HepG2 (cell line): Measurements from ENCODE around the gene RTN4RL2. TPM values are rescaled to one million over a fixed set of nuclear protein-coding genes. Genes with fewer than 3 reads are reported as not detected.

Source experiments
- ATAC-seq: fragments of 200-7000 bp; cut with Tn5 transposase; 3 replicates; pipeline ENCODE4 v1.9.1; 2020; ENCODE audit warnings: mild to moderate bottlenecking, moderate library complexity
- BruUV-seq: library from RNA; stranded (reverse); fragments of 400-500 nt; replicated peaks from 2 replicates; lab custom pipeline; 2021; lab: Mats Ljungman, UMichigan
- CTCF ChIA-PET: fragments of 300-600 bp; formaldehyde crosslinking; extraction: SDS; loops from one replicate; lab custom pipeline; 2021; ENCODE audit warnings: low total read pairs, inconsistent platforms, low intra/inter-chr PET ratio; lab: Yijun Ruan, JAX
- POLR2A ChIA-PET: fragments of 350-600 bp; sonication (Branson Sonifier 250); formaldehyde crosslinking; loops from one replicate; lab custom pipeline; 2020; ENCODE audit warnings: antibody characterized with exemption, inconsistent platforms; lab: Yijun Ruan, JAX
- DNase-seq: peaks from one replicate; pipeline ENCODE4 v3.0.0-alpha.2; 2015; ENCODE audit warnings: low spot score
- FAIRE-seq: peaks from 3 replicates; lab custom pipeline; 2011; peaks lifted over from hg19 to GRCh38; lab: Jason Lieb, UNC
- H2AFZ ChIP-seq: one replicate; pipeline ENCODE4 v1.6.1; 2011; ENCODE audit warnings: low read length, inconsistent platforms
- H3K27ac ChIP-seq: fragments of 300-600 bp; 3 replicates; pipeline ENCODE4 v1.8.0; 2011; ENCODE audit warnings: mixed run types, mild to moderate bottlenecking, mixed read lengths, low read length, inconsistent platforms; ENCODE audit not compliant: insufficient read depth; ENCODE audit errors: extremely low read length
- H3K27me3 ChIP-seq, 2 experiments: fragments of 200-600 bp in 1 of 2; 2 replicates in 1 of 2; 3 replicates in 1 of 2; pipeline versions ENCODE4 v1.6.0 to v1.8.0; 2011; ENCODE audit warnings: low read length in 2 of 2, mild to moderate bottlenecking in 2 of 2, moderate library complexity in 2 of 2, inconsistent platforms in 1 of 2; ENCODE audit not compliant: insufficient read depth in 2 of 2, control insufficient read depth in 1 of 2
- H3K36me3 ChIP-seq, 2 experiments: fragments of 200-600 bp in 1 of 2; replicated peaks in 1 of 2; 2 replicates in 1 of 2; 3 replicates in 1 of 2; pipeline versions ENCODE4 v1.5.1 to v1.8.0; 2011; ENCODE audit warnings: low read length in 2 of 2, inconsistent platforms in 1 of 2; ENCODE audit not compliant: insufficient read depth in 2 of 2, control insufficient read depth in 1 of 2
- H3K4me1 ChIP-seq: 2 replicates; pipeline ENCODE4 v1.5.1; 2012; ENCODE audit warnings: low read length, inconsistent platforms; ENCODE audit not compliant: insufficient read depth
- H3K4me2 ChIP-seq: 2 replicates; pipeline ENCODE4 v1.6.0; 2011; ENCODE audit warnings: low read depth, low read length, inconsistent platforms
- H3K4me3 ChIP-seq, 3 experiments: fragments of 200-600 bp in 1 of 3; sonication (generic), shearing (Covaris generic) in 1 of 3; replicated peaks in 1 of 3; 2 replicates each; pipeline ENCODE4 v1.5.1; 2011 to 2016; ENCODE audit warnings: low read length in 3 of 3, inconsistent platforms in 2 of 3, low read depth in 2 of 3, mild to moderate bottlenecking in 2 of 3, control low read depth in 1 of 3, mixed read lengths in 1 of 3; ENCODE audit not compliant: insufficient read depth in 1 of 3
- H3K79me2 ChIP-seq: one replicate; pipeline ENCODE4 v1.6.1; 2011; ENCODE audit warnings: low read length, inconsistent platforms; ENCODE audit not compliant: insufficient read depth
- H3K9ac ChIP-seq: 2 replicates; pipeline ENCODE4 v1.6.0; 2011; ENCODE audit warnings: mild to moderate bottlenecking, low read depth, low read length, inconsistent platforms; ENCODE audit not compliant: insufficient read depth
- H3K9me3 ChIP-seq: 2 replicates; pipeline ENCODE4 v1.5.1; 2012; ENCODE audit warnings: mild to moderate bottlenecking, low read length
- H4K20me1 ChIP-seq: 2 replicates; pipeline ENCODE4 v1.6.0; 2011; ENCODE audit warnings: inconsistent platforms, mild to moderate bottlenecking, low read length, moderate library complexity; ENCODE audit not compliant: insufficient read depth
- MED1 ChIP-seq: sonication (generic); formaldehyde crosslinking; IDR thresholded peaks from 2 replicates; pipeline ENCODE4 v1.4.0; 2020; ENCODE audit warnings: missing genetic modification reagents
- RBM22 ChIP-seq: fragments of 200-400 bp; formaldehyde crosslinking; optimal IDR thresholded peaks from 2 replicates; pipeline ENCODE3; 2017; ENCODE audit warnings: mild to moderate bottlenecking, low read length, moderate library complexity
- ZNF260 ChIP-seq: sonication (generic); formaldehyde crosslinking; IDR thresholded peaks from 2 replicates; pipeline ENCODE4 v1.4.0; 2020; ENCODE audit warnings: missing genetic modification reagents, low read depth, mild to moderate bottlenecking, borderline replicate concordance
- WGBS: methylation state at CpG from one replicate; pipeline ENCODE4 v1.1.6; 2017; ENCODE audit warnings: low lambda C conversion rate; 5-methylcytosine and 5-hydroxymethylcytosine counted together
- in situ Hi-C: cut with HindIII; loops from 2 replicates; pipeline ENCODE4 v1.10.0; 2017; ENCODE audit warnings: low pct_unique_long_range_greater_than_20kb; ENCODE audit not compliant: extremely low pct_ligation_motif_present
- intact Hi-C: fragments of 100-400 bp; cut with micrococcal nuclease; formaldehyde crosslinking; loops from one replicate; pipeline ENCODE4 v1.10.0; 2022; ENCODE audit not compliant: unreplicated experiment
- polyA plus RNA-seq, 8 experiments: library from polyadenylated mRNA; depleted of rRNA in 3 of 8; stranded (reverse) in 7 of 8; unstranded in 1 of 8; fragments of >200 nt; fragmentation: Illumina TruSeq in 4 of 8; extraction: Trizol in 4 of 8; gene quantifications; 2 replicates each; pipeline versions ENCODE4 v1.2.1 to v1.2.3, GENCODE V29; 2011 to 2016; ENCODE audit warnings: low read depth in 4 of 8, missing spikeins in 1 of 8, mixed read lengths in 1 of 8; ENCODE audit not compliant: insufficient read depth in 1 of 8
- total RNA-seq, 5 experiments: library from RNA; depleted of rRNA; stranded (reverse); fragments of >200 nt; fragmentation: Illumina TruSeq; extraction: Trizol; gene quantifications; 2 replicates each; pipeline ENCODE4 v1.2.3, GENCODE V29; 2016; ENCODE audit warnings: low read depth in 1 of 5
- TF ChIP-seq, protein P1 (sequence below): sonication (generic); formaldehyde crosslinking; IDR thresholded peaks from 2 replicates; pipeline ENCODE4 v1.4.0; 2020; ENCODE audit warnings: missing genetic modification reagents
- TF ChIP-seq, protein P2 (sequence below): sonication (generic); formaldehyde crosslinking; IDR thresholded peaks from 2 replicates; pipeline ENCODE4 v1.5.0; 2020; ENCODE audit warnings: mild to moderate bottlenecking, missing genetic modification reagents, moderate library complexity

RTN4RL2 gene
- total and polyA plus RNA-seq, 2 of the 13 experiments (the other 11 are each of a cell fraction or from before 2014, with no cell fraction given), result 1.3 to 4.3 TPM

DNA sequence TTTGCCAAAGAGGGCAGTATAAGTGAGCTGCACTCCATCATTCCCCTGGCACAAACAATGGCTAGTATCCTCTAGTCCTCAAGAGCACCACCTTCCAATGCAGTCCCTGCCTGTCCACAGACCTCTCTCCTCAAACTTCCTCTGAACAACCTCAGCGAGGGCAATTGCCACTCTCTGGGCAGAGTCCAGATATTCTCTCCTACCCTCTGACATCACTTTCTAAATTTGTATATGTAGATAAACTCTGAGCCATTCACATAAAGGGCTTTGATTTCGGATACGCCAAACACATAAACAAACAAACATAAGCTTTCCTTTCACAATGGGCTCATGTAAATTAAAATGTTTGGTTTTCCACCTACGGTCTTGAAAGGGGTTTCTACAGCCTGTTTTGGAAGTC lies 30.4 kb upstream of the RTN4RL2 start (continued):
- TF ChIP-seq, protein P1, sequence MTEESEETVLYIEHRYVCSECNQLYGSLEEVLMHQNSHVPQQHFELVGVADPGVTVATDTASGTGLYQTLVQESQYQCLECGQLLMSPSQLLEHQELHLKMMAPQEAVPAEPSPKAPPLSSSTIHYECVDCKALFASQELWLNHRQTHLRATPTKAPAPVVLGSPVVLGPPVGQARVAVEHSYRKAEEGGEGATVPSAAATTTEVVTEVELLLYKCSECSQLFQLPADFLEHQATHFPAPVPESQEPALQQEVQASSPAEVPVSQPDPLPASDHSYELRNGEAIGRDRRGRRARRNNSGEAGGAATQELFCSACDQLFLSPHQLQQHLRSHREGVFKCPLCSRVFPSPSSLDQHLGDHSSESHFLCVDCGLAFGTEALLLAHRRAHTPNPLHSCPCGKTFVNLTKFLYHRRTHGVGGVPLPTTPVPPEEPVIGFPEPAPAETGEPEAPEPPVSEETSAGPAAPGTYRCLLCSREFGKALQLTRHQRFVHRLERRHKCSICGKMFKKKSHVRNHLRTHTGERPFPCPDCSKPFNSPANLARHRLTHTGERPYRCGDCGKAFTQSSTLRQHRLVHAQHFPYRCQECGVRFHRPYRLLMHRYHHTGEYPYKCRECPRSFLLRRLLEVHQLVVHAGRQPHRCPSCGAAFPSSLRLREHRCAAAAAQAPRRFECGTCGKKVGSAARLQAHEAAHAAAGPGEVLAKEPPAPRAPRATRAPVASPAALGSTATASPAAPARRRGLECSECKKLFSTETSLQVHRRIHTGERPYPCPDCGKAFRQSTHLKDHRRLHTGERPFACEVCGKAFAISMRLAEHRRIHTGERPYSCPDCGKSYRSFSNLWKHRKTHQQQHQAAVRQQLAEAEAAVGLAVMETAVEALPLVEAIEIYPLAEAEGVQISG (CRISPR knock-in tag), result no peak
- no peak for TF ChIP-seq RBM22
- no peak for TF ChIP-seq MED1 (CRISPR knock-in tag)

DNA sequence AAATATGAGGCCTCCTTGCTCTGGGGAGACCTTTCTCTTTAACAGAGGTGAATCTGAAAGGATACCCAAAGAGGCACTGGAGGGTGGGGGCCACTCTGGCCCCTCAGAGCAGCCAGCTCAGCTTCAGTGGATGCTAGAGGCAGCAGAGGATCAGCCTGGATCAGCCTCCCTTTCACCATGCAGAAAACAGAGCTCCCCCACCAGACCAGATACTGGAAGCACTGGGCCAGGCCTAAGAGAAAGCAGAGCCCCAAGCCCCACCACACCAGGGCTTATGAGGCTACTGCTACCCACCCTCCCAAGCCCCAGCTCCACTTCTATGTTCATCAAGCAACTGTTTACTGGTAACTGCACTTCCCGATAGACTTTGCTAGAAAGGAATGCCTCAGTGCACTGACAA lies 29.4 kb upstream of the RTN4RL2 start:
- Histone ChIP-seq H3K36me3 (no peaks in the 10 kb centered on the region), H3K4me1 (peaks cover 76% of the 10 kb centered on the region), H3K9me3 (no peaks in the 10 kb centered on the region), H3K27ac (no peak overlapping the region), H2AFZ (no peak overlapping the region), H3K4me2 (no peak overlapping the region), H3K79me2 (no peaks in the 10 kb centered on the region), H3K27me3 (peaks cover 0 to 2% of the 10 kb centered on the region in 2 experiments; a peak in 1 of 5 replicates), H4K20me1 (no peaks in the 10 kb centered on the region), H3K4me3 (no peak overlapping the region), H3K9ac (no peak overlapping the region)
- FAIRE-seq (no peak), DNase-seq (no peak), ATAC-seq (peak; percentile 70)
- ChIA-PET CTCF (no interaction called here), POLR2A (no interaction called here)
- intact Hi-C loops (no loop called here), in situ Hi-C loops (no loop called here)
- BruUV-seq, result no TSS peak
- 15% methylated on average over 1 of the region's 1 CpG for WGBS
- TF ChIP-seq, protein P2, sequence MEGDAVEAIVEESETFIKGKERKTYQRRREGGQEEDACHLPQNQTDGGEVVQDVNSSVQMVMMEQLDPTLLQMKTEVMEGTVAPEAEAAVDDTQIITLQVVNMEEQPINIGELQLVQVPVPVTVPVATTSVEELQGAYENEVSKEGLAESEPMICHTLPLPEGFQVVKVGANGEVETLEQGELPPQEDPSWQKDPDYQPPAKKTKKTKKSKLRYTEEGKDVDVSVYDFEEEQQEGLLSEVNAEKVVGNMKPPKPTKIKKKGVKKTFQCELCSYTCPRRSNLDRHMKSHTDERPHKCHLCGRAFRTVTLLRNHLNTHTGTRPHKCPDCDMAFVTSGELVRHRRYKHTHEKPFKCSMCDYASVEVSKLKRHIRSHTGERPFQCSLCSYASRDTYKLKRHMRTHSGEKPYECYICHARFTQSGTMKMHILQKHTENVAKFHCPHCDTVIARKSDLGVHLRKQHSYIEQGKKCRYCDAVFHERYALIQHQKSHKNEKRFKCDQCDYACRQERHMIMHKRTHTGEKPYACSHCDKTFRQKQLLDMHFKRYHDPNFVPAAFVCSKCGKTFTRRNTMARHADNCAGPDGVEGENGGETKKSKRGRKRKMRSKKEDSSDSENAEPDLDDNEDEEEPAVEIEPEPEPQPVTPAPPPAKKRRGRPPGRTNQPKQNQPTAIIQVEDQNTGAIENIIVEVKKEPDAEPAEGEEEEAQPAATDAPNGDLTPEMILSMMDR (CRISPR knock-in tag), result peak; percentile 27
- no peak for TF ChIP-seq ZNF260 (CRISPR knock-in tag)
